OCI-LY7 (cell line): Measurements from ENCODE around the gene BTG3. TPM values are rescaled to one million over a fixed set of nuclear protein-coding genes. Genes with fewer than 3 reads are reported as not detected.

Source experiments
- BruUV-seq: library from RNA; stranded (reverse); fragments of 400-500 nt; replicated peaks from 2 replicates; lab custom pipeline; 2021; lab: Mats Ljungman, UMichigan
- CTCF ChIA-PET: fragments of 300-600 bp; sonication (Branson Sonifier 250); formaldehyde crosslinking; loops from one replicate; lab custom pipeline; 2022; ENCODE audit warnings: antibody characterized with exemption; ENCODE audit not compliant: unreplicated experiment; lab: Charles Lee
- POLR2A ChIA-PET: fragments of 300-600 bp; sonication (Branson Sonifier 250); formaldehyde crosslinking; loops from one replicate; lab custom pipeline; 2022; ENCODE audit warnings: antibody characterized with exemption; lab: Charles Lee
- DNase-seq: peaks from one replicate; pipeline ENCODE4 v3.0.0-alpha.2; 2015; ENCODE audit warnings: low spot score
- H2AFZ ChIP-seq: fragments of 200-600 bp; sonication (generic), shearing (Covaris generic); 2 replicates; pipeline ENCODE4 v1.6.1; 2014; ENCODE audit warnings: mild to moderate bottlenecking, antibody characterized with exemption, low read length, moderate library complexity
- H3K27ac ChIP-seq: fragments of 200-600 bp; sonication (generic); 2 replicates; pipeline ENCODE4 v1.5.1; 2014; ENCODE audit warnings: mixed run types, low read depth, mild to moderate bottlenecking, moderate library complexity, low read length, inconsistent platforms; ENCODE audit not compliant: poor library complexity, severe bottlenecking
- H3K36me3 ChIP-seq: fragments of 200-600 bp; sonication (generic); 2 replicates; pipeline ENCODE4 v1.6.1; 2014; ENCODE audit warnings: mild to moderate bottlenecking, antibody characterized with exemption, low read length, moderate library complexity, mixed read lengths; ENCODE audit not compliant: insufficient read depth
- H3K4me1 ChIP-seq: fragments of 200-600 bp; sonication (generic); 2 replicates; pipeline ENCODE4 v1.5.1; 2014; ENCODE audit warnings: mild to moderate bottlenecking, low read length; ENCODE audit not compliant: insufficient read depth, poor library complexity, severe bottlenecking
- H3K4me2 ChIP-seq: fragments of 200-600 bp; sonication (generic); 2 replicates; pipeline ENCODE4 v1.6.1; 2014; ENCODE audit warnings: mild to moderate bottlenecking, low read length
- H3K4me3 ChIP-seq: fragments of 200-600 bp; sonication (generic); 2 replicates; pipeline ENCODE4 v1.5.1; 2014; ENCODE audit warnings: mild to moderate bottlenecking, low read depth, low read length; ENCODE audit not compliant: poor library complexity, severe bottlenecking
- H3K79me2 ChIP-seq: fragments of 200-600 bp; sonication (generic); 2 replicates; pipeline ENCODE4 v1.6.1; 2016; ENCODE audit warnings: low read depth, mild to moderate bottlenecking, low read length, moderate library complexity, mixed read lengths; ENCODE audit not compliant: insufficient read depth
- H3K9me2 ChIP-seq: fragments of 200-600 bp; sonication (generic); 2 replicates; pipeline ENCODE4 v1.6.1; 2016; ENCODE audit warnings: mild to moderate bottlenecking, low read length, mixed read lengths; ENCODE audit not compliant: insufficient read depth
- H3K9me3 ChIP-seq: fragments of 200-600 bp; sonication (generic); 2 replicates; pipeline ENCODE4 v1.6.1; 2014; ENCODE audit warnings: mild to moderate bottlenecking, mixed run types, low read length, mixed read lengths
- H4K20me1 ChIP-seq: fragments of 200-600 bp; sonication (generic); 2 replicates; pipeline ENCODE4 v1.6.1; 2014; ENCODE audit warnings: mild to moderate bottlenecking, antibody characterized with exemption, low read length, moderate library complexity, mixed read lengths; ENCODE audit not compliant: insufficient read depth
- CTCF ChIP-seq: fragments of 200-600 bp; sonication (generic); conservative IDR thresholded peaks from 2 replicates; pipeline ENCODE4 v1.5.1; 2014; ENCODE audit warnings: mild to moderate bottlenecking, antibody characterized with exemption, low read length, moderate library complexity, mixed read lengths
- EZH2phosphoT487 ChIP-seq: fragments of 200-600 bp; sonication (generic); IDR thresholded peaks from 2 replicates; pipeline ENCODE4 v1.6.1; 2018; ENCODE audit warnings: low read depth, borderline replicate concordance, mild to moderate bottlenecking, mixed run types, antibody characterized with exemption, low read length, moderate library complexity, mixed read lengths
- intact Hi-C: fragments of 100-400 bp; cut with micrococcal nuclease; formaldehyde crosslinking; loops from one replicate; pipeline ENCODE4 v1.10.0; 2022; ENCODE audit not compliant: unreplicated experiment
- total RNA-seq, 2 experiments: library from RNA; depleted of rRNA in 1 of 2; stranded (reverse); fragments of >200 nt in 1 of 2; shearing (Covaris generic) in 1 of 2; gene quantifications; 2 replicates each; pipeline ENCODE4 v1.2.3, GENCODE V29; 2014 to 2022

BTG3 gene
- total RNA-seq, 2 experiments from 2014 or later = 28.8 to 36.4 TPM

- no peak for DNase-seq
- no peaks in the 10 kb centered on the region for H3K9me3 ChIP-seq
- ChIA-PET POLR2A (interaction anchor here (0.7 to 1.0 kb wide), 2 partner anchors 8 to 75 kb away, joined by 3 read pairs; no protein-coding TSS in a partner anchor), CTCF (no interaction called here)
- TF ChIP-seq CTCF (no peak), EZH2phosphoT487 (no peak)
- no peak overlapping the region for H3K27ac ChIP-seq
- no TSS peak for BruUV-seq
- H3K36me3 ChIP-seq = no peaks in the 10 kb centered on the region
- no peak overlapping the region for H3K4me3 ChIP-seq
- no peak overlapping the region for H2AFZ ChIP-seq
- no peaks in the 10 kb centered on the region for H3K9me2 ChIP-seq
- intact Hi-C loops = no loop called here
- H4K20me1 ChIP-seq = no peaks in the 10 kb centered on the region
- no peaks in the 10 kb centered on the region for H3K79me2 ChIP-seq
- H3K4me1 ChIP-seq = no peaks in the 10 kb centered on the region
- H3K4me2 ChIP-seq = no peak overlapping the region
Measured at GRCh38 chr21:17650292-17650691, 37.6 kb upstream of the BTG3 start.

- intact Hi-C loops = no loop called here
- DNase-seq = no peak
- Histone ChIP-seq H3K36me3 (no peaks in the 10 kb centered on the region), H3K27ac (no peak overlapping the region), H3K4me1 (no peaks in the 10 kb centered on the region), H3K4me3 (no peak overlapping the region), H4K20me1 (no peaks in the 10 kb centered on the region), H3K9me2 (no peaks in the 10 kb centered on the region), H3K79me2 (no peaks in the 10 kb centered on the region), H2AFZ (no peak overlapping the region), H3K9me3 (no peaks in the 10 kb centered on the region), H3K4me2 (no peak overlapping the region)
- ChIA-PET POLR2A (no interaction called here), CTCF (no interaction called here)
- BruUV-seq = no TSS peak
- TF ChIP-seq CTCF (no peak), EZH2phosphoT487 (no peak)
Measured at GRCh38 chr21:17646790-17647189, 34.1 kb upstream of the BTG3 start.

- BruUV-seq = no TSS peak
- no peaks in the 10 kb centered on the region for H3K79me2 ChIP-seq
- H3K36me3 ChIP-seq = no peaks in the 10 kb centered on the region
- TF ChIP-seq CTCF = no peak
- TF ChIP-seq EZH2phosphoT487 = no peak
- no peaks in the 10 kb centered on the region for H3K4me1 ChIP-seq
- no peak for DNase-seq
- no peak overlapping the region for H3K27ac ChIP-seq
- ChIA-PET POLR2A (no interaction called here), CTCF (no interaction called here)
- no peaks in the 10 kb centered on the region for H3K9me2 ChIP-seq
- H2AFZ ChIP-seq = no peak overlapping the region
- no peak overlapping the region for H3K4me3 ChIP-seq
- H3K4me2 ChIP-seq = no peak overlapping the region
- no peaks in the 10 kb centered on the region for H4K20me1 ChIP-seq
- H3K9me3 ChIP-seq = no peaks in the 10 kb centered on the region
- intact Hi-C loops = no loop called here
Measured at GRCh38 chr21:17644186-17644585, 31.5 kb upstream of the BTG3 start.
